Parathyroid adenoma (tissue), 2 donors: Measurements from ENCODE around the gene ATXN1L.
"Not testable (repeated sequence)": the region's sequence is repeated elsewhere in the genome, so short reads cannot be mapped to it uniquely, and the experiment has no call there.

ENCODE experiments used
- H2AFZ ChIP-seq: fragments of 300-600 bp; sonication (generic); one replicate; pipeline ENCODE4 v1.7.0; 2017; ENCODE audit warnings: antibody characterized with exemption, mild to moderate bottlenecking
- H3K27ac ChIP-seq: fragments of 300-600 bp; sonication (generic); one replicate; pipeline ENCODE4 v1.7.0; 2017
- H3K27me3 ChIP-seq: fragments of 300-600 bp; sonication (generic); one replicate; pipeline ENCODE4 v1.7.0; 2017; ENCODE audit warnings: low read length; ENCODE audit not compliant: control insufficient read depth, insufficient read depth
- H3K36me3 ChIP-seq: fragments of 300-600 bp; sonication (generic); one replicate; pipeline ENCODE4 v1.7.0; 2017; ENCODE audit warnings: low read length; ENCODE audit not compliant: control insufficient read depth, insufficient read depth
- H3K4me1 ChIP-seq: fragments of 300-600 bp; sonication (generic); one replicate; pipeline ENCODE4 v1.7.0; 2017; ENCODE audit warnings: control low read depth
- H3K4me2 ChIP-seq: fragments of 300-600 bp; sonication (generic); one replicate; pipeline ENCODE4 v1.7.0; 2017; ENCODE audit warnings: low read length
- H3K4me3 ChIP-seq: fragments of 300-600 bp; sonication (generic); one replicate; pipeline ENCODE4 v1.7.0; 2017; ENCODE audit warnings: low read depth, low read length
- H3K79me2 ChIP-seq: fragments of 300-600 bp; sonication (generic); one replicate; pipeline ENCODE4 v1.7.0; 2017; ENCODE audit warnings: control low read depth
- H3K9ac ChIP-seq: fragments of 300-600 bp; sonication (generic); one replicate; pipeline ENCODE4 v1.7.0; 2017; ENCODE audit warnings: mild to moderate bottlenecking
- H3K9me3 ChIP-seq: fragments of 300-600 bp; sonication (generic); one replicate; pipeline ENCODE4 v1.7.0; 2017; ENCODE audit warnings: low read length; ENCODE audit not compliant: control insufficient read depth
- CTCF ChIP-seq: fragments of 300-600 bp; sonication (generic); IDR thresholded peaks from one replicate; pipeline ENCODE4 v1.7.0; 2017; ENCODE audit warnings: antibody characterized with exemption, mild to moderate bottlenecking
- donor health status: primary hyperparathyroidism.

Gene ATXN1L

GRCh38 chr16:71902656-71903365 is 57.0 kb downstream of the ATXN1L start:
- no peak overlapping the region for H3K27ac ChIP-seq
- peaks cover 77% of the 10 kb centered on the region for H3K79me2 ChIP-seq
- H3K9ac ChIP-seq: no peak overlapping the region
- no peak for TF ChIP-seq CTCF
- H3K27me3 ChIP-seq: no peaks in the 10 kb centered on the region
- H3K4me1 ChIP-seq: peaks cover 4% of the 10 kb centered on the region
- H2AFZ ChIP-seq: no peak overlapping the region
- H3K9me3 ChIP-seq: no peaks in the 10 kb centered on the region
- H3K4me2 ChIP-seq: no peak overlapping the region
- no peak overlapping the region for H3K4me3 ChIP-seq
- H3K36me3 ChIP-seq: no peaks in the 10 kb centered on the region

- peaks cover 4% of the 10 kb centered on the region for H3K4me1 ChIP-seq
- H3K4me2 ChIP-seq: no peak overlapping the region
- H3K27me3 ChIP-seq: no peaks in the 10 kb centered on the region
- no peak overlapping the region for H3K27ac ChIP-seq
- H3K36me3 ChIP-seq: no peaks in the 10 kb centered on the region
- no peak overlapping the region for H2AFZ ChIP-seq
- peaks cover 77% of the 10 kb centered on the region for H3K79me2 ChIP-seq
- no peak for TF ChIP-seq CTCF
- H3K9ac ChIP-seq: no peak overlapping the region
- H3K4me3 ChIP-seq: no peak overlapping the region
- H3K9me3 ChIP-seq: no peaks in the 10 kb centered on the region
These were observed 57.8 kb downstream of the ATXN1L start for GRCh38 chr16:71903608-71904007.

GRCh38 chr16:71904239-71904638 is 58.5 kb downstream of the ATXN1L start:
- Histone ChIP-seq H3K4me1 (peaks cover 4% of the 10 kb centered on the region), H3K27me3 (no peaks in the 10 kb centered on the region), H3K36me3 (no peaks in the 10 kb centered on the region)

GRCh38 chr16:71905765-71906164 is 60.0 kb downstream of the ATXN1L start:
- H3K9me3 ChIP-seq, H2AFZ ChIP-seq, H3K27me3 ChIP-seq, H3K4me1 ChIP-seq, H3K4me3 ChIP-seq, H3K4me2 ChIP-seq, H3K36me3 ChIP-seq, H3K27ac ChIP-seq, H3K9ac ChIP-seq: not testable (repeated sequence)
- peaks cover 86% of the 10 kb centered on the region for H3K79me2 ChIP-seq

More at GRCh38 chr16:71904239-71904638, 58.5 kb downstream of the ATXN1L start:
- Histone ChIP-seq H2AFZ (no peak overlapping the region), H3K4me3 (no peak overlapping the region), H3K4me2 (no peak overlapping the region), H3K9me3 (no peaks in the 10 kb centered on the region), H3K9ac (no peak overlapping the region), H3K79me2 (peaks cover 77% of the 10 kb centered on the region), H3K27ac (no peak overlapping the region)
- no peak for TF ChIP-seq CTCF
